Coronary artery (tissue), 2 donors: ENCODE measurements around the gene NKAIN2.

Source experiments
- DNase-seq: peaks from one replicate; pipeline ENCODE4 v3.0.0-alpha.2; 2017; ENCODE audit warnings: low spot score
- H3K27ac ChIP-seq, 2 donors: fragments of 200-600 bp; sonication (generic); one replicate each; pipeline ENCODE4 v1.5.1; 2016 to 2019
- H3K4me3 ChIP-seq: fragments of 200-600 bp; sonication (generic); 2 replicates; pipeline ENCODE4 v1.5.1; 2016; ENCODE audit warnings: mild to moderate bottlenecking, moderate library complexity
- TF ChIP-seq, protein P1 (sequence below): fragments of 200-600 bp; sonication (generic); IDR thresholded peaks from one replicate; pipeline ENCODE4 v1.5.1; 2019; ENCODE audit warnings: antibody characterized with exemption

Gene NKAIN2

DNA sequence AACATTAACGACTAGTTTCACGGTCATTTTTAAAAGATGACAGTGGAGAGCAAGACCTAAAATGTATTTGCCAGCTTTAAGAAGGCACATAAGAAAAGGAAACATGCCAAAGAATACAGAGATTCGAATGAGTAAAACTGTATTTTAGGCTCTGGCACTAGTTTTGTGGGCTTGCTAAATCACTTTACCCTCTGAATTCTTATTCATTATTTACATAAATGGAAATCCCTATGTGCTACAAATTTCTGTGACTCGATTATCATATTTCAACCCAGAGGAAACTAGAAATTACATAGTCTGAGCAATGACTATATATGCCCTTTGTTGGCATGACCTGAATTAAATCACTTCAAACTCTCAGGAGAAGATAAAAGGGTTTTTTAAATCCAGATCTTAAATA is 716.8 kb downstream of the NKAIN2 start:
- H3K4me3 ChIP-seq: no peak overlapping the region
- TF ChIP-seq, protein P1, sequence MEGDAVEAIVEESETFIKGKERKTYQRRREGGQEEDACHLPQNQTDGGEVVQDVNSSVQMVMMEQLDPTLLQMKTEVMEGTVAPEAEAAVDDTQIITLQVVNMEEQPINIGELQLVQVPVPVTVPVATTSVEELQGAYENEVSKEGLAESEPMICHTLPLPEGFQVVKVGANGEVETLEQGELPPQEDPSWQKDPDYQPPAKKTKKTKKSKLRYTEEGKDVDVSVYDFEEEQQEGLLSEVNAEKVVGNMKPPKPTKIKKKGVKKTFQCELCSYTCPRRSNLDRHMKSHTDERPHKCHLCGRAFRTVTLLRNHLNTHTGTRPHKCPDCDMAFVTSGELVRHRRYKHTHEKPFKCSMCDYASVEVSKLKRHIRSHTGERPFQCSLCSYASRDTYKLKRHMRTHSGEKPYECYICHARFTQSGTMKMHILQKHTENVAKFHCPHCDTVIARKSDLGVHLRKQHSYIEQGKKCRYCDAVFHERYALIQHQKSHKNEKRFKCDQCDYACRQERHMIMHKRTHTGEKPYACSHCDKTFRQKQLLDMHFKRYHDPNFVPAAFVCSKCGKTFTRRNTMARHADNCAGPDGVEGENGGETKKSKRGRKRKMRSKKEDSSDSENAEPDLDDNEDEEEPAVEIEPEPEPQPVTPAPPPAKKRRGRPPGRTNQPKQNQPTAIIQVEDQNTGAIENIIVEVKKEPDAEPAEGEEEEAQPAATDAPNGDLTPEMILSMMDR: no peak
- no peak overlapping the region for H3K27ac ChIP-seq
- no peak for DNase-seq

DNA sequence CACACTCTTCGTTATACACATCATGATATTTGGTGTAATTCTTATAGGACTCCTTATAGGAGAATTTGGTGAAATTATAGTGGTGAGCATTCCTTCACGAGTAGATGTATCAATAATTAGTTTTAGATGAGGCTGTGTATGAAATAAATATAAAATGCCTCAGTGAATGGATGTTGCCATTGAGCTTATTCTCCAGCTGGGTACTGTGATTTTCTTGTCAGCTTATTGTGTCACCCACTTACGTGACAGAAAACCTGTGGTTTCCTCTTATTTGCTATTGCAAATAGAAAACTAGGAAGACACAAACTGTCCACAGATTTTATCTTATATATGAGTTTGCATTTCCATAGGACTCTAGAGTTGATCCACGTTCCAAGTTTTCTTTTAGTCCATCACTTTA is 718.7 kb downstream of the NKAIN2 start:
- DNase-seq: no peak
- TF ChIP-seq, protein P1: no peak
- H3K4me3 ChIP-seq: no peak overlapping the region

DNA sequence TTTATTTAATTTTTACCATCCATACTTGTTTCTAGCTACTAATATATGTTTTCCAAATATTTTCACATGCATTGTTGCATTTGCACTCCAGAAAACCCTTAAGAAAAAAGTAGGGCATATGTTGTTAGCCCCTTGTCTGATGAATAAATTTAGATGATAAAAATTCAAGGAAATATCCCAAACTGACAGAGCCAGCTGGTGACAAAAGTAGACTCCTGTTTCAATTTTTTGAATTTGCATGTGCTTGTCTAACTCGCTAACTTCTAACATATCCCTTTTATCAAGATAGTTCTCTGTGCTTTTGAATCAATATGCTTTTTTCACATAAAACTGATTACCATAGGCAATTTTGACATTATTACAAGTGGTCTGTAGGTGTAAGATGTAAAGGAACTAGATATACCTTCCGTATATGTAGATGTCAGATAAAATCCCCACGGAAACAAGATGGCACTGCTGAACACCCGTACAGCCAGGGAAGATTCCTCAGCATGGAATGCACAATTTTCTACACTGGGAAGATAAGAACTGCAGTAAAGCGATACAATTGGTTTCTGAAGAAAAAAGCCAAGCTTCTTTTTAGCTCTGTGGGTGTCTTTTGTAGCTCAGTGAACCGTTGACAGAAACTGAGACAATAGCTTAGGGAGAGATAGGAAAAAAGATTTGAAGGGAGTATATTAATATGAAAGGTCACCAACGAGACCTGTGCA is 721.0 kb downstream of the NKAIN2 start:
- Histone ChIP-seq H3K4me3 (no peak overlapping the region), H3K27ac (no peak overlapping the region)
- TF ChIP-seq, protein P1: no peak
- DNase-seq: no peak

More for the DNA sequence above, 718.7 kb downstream of the NKAIN2 start:
- H3K27ac ChIP-seq: no peak overlapping the region

DNA sequence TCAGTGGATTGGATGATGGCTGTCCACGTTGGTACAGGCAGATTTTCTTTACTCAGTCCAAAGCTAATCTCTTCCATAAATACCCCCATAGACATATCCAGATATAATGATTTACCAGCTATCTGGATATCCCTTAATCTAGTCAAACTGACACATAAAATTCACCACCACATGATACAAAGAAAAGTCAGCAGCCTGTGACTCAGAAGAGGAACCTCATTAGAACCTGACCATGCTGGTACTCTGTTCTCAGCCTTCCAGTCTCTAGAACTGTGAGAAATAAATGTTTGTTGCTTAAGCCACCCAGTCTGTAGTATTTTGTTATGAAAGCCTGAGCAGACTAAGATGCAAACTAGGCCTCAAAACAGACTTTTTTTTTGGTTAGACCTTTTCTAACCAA is 727.3 kb downstream of the NKAIN2 start:
- no peak overlapping the region for H3K4me3 ChIP-seq
- no peak for DNase-seq

DNA sequence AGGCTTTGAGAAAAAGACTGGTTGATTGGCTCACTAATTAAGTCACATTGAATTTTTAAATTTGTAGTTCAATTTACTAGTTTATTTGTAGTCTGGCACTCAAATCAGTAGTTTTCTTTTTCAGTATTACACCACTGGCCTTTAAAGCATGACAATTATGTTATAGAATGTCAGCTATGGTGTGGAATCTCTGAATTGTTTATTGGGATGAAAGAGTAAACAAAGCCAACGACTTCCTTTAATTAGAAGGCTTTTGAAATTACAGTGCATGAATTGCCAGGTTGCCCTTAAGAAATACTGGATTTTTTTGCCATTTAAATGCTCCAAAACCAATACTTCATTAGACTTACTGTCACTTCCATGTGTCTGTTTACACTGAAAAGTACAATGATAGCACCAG is 731.6 kb downstream of the NKAIN2 start:
- Histone ChIP-seq H3K27ac (no peak overlapping the region), H3K4me3 (no peak overlapping the region)
- TF ChIP-seq, protein P1: no peak
- DNase-seq: no peak

More for the DNA sequence above, 727.3 kb downstream of the NKAIN2 start:
- H3K27ac ChIP-seq: no peak overlapping the region
- TF ChIP-seq, protein P1: no peak

DNA sequence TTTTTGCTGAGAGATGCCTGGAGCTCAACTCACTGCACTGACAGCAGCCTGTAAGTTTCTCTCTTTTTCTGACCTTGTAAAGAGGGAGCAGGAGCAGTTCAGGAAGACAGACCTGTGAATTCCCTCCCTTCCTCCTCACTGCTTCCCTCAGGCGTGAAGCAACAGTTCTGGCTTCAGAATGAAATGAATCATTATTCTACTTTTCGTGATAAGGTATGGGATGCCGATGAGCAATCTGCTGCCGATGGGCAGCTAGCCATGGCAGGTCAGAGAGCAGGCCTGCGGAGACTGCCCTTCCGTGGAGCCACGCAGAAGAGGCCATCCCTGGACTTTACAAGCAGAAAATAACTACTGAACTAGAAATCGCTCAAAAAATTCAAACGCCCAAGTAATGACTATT is 732.1 kb downstream of the NKAIN2 start:
- no peak overlapping the region for H3K4me3 ChIP-seq
- H3K27ac ChIP-seq: no peak overlapping the region
- TF ChIP-seq, protein P1: no peak
- DNase-seq: no peak

DNA sequence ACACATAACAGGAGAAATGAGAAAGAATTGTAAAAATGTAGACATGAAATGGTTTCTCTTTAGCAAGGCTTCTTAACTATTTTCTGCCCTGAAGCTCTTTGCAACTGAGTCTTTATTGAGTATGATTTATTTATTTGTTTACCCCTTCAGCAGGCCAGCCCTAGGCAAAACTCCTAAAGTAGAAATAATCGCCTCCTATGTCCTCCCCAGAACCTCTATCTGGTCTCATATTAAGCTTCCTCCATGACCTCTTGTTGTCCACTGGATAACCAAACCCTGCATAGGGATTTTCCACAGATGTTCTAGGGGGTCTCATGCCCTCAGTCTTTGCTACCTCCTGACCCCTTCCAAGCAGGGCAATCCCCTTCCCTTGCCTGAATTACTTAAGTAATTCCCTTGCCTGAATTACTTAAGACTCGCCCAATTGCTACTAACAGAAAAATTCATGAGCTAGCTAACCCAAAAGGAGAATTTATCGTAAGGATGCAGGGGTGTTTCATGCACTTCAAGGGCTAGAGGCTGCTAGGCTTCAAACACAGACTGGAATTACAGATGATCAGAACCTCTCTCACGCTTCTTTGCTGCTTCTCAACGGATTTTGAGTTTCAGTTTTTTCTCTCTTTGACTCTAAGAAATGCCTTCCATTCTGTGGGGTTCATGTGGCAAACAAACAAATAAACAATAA is 732.6 kb downstream of the NKAIN2 start:
- DNase-seq: no peak
- Histone ChIP-seq H3K4me3 (no peak overlapping the region), H3K27ac (no peak overlapping the region)
- TF ChIP-seq, protein P1: no peak
